ENCODE data around the gene PFN1. TPM values are rescaled to one million over a fixed set of nuclear protein-coding genes. Genes with fewer than 3 reads are reported as not detected.
A peak's percentile ranks its signal among the peaks of the same experiment; 100 is the strongest.

The PFN1 gene
- total and polyA plus RNA-seq, 2 of the 8 experiments (the other 6 are each of a cell fraction or from before 2014, with no cell fraction given) = 1,355 to 1,949 TPM

DNA sequence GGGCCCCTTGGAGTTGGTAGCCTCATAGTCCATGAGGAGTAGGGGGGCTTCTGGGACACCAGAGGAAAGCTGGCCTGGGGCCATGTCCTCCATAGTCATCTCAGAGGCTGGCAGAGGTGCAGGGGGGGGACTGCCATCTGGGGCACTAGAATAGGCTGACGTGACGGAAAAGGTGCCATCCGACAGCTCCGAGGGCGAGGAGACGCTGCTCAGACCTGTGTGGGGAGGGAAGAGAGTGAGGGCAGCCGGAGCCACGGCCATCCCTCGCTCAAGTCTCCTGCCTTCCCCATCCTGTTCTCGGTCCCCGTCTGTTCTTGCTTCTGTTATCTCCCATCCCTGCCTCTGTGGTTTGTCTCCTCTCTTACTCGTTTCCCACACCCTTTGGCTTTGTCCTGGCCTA, 24.0 kb upstream of the PFN1 start:
- Histone ChIP-seq H3K4me3 (ENCODE audit: extremely low read depth in 1 of 4, insufficient read depth in 2 of 4, low read depth in 3 of 4, low read length in 4 of 4) (no peak overlapping the region), H4K20me1 (replicated peaks in 1 of 2; ENCODE audit: control insufficient read depth in 1 of 2, insufficient read depth in 2 of 2, low read length in 2 of 2) (peaks cover 2 to 11% of the 10 kb centered on the region in 2 experiments), H2BK5ac (ENCODE audit: low read depth, low read length) (no peak overlapping the region), H3K14ac (ENCODE audit: insufficient read length) (no peak overlapping the region), H3K79me1 (ENCODE audit: low read depth, low read length) (0 out of 2 replicates have a peak, but pooled peaks cover 3% of the 10 kb centered on the region), H2BK12ac (ENCODE audit: low read depth, low read length) (no peak overlapping the region), H4K91ac (replicated peaks; ENCODE audit: insufficient read length, low read length) (no peak overlapping the region), H3K4ac (replicated peaks; ENCODE audit: insufficient read length, low read depth, low read length) (no peak overlapping the region), H2BK20ac (ENCODE audit: low read length) (no peak overlapping the region), H3K18ac (ENCODE audit: extremely low read depth, low read length) (no peak overlapping the region), H3K9me3 (ENCODE audit: insufficient read depth in 2 of 2, low read depth in 1 of 2, low read length in 1 of 2) (no peaks in the 10 kb centered on the region), H2BK15ac (ENCODE audit: low read length) (no peak overlapping the region), H4K5ac (ENCODE audit: insufficient read length, low read depth, low read length) (no peak overlapping the region), H2AK5ac (ENCODE audit: low read depth, low read length) (no peak overlapping the region), H3K79me2 (ENCODE audit: control insufficient read depth in 1 of 2, insufficient read depth in 2 of 2, low read length in 2 of 2) (peaks cover 0 to 12% of the 10 kb centered on the region in 2 experiments; a peak in 1 of 4 replicates), H3K27me3 (replicated peaks in 1 of 4; ENCODE audit: control insufficient read depth in 3 of 4, extremely low read depth in 1 of 4, insufficient read depth in 3 of 4, low read length in 3 of 4) (peaks cover 0 to 39% (median 24%) of the 10 kb centered on the region in 4 experiments; a peak in 6 of 7 replicates), H3K36me3 (ENCODE audit: control insufficient read depth in 2 of 4, insufficient read depth in 4 of 4, low read length in 3 of 4) (peaks cover 0 to 11% (median 0%) of the 10 kb centered on the region in 4 experiments; a peak in 1 of 8 replicates), H4K8ac (ENCODE audit: extremely low read depth, insufficient read depth, low read length) (no peak overlapping the region), H3K4me2 (ENCODE audit: insufficient read depth in 1 of 2, low read depth in 2 of 2, low read length in 2 of 2) (no peak overlapping the region), H3K56ac (replicated peaks; ENCODE audit: insufficient read length, low read depth, low read length) (no peak overlapping the region), H3K4me1 (replicated peaks in 1 of 4; ENCODE audit: control insufficient read depth in 3 of 4, insufficient read depth in 4 of 4, low read length in 3 of 4) (peaks cover 0 to 14% (median 6%) of the 10 kb centered on the region in 4 experiments; a peak in 5 of 7 replicates), H3K9ac (replicated peaks in 1 of 4; ENCODE audit: extremely low read depth in 1 of 4, low read depth in 3 of 4, low read length in 3 of 4) (no peak overlapping the region), H2AFZ (ENCODE audit: low read length) (no peak overlapping the region), H3K27ac (ENCODE audit: low read depth, low read length) (no peak overlapping the region), H3K23me2 (ENCODE audit: low read depth, low read length) (peaks cover 11% of the 10 kb centered on the region; the same call in 1 of the 2 replicates), H3K23ac (ENCODE audit: insufficient read length) (no peak overlapping the region), H2BK120ac (replicated peaks; ENCODE audit: low read depth, low read length) (no peak overlapping the region)
- ChIA-PET POLR2A (ENCODE audit: partially characterized antibody) (interaction anchor here (1.0 to 32.4 kb wide), 6 partner anchors 9 to 253 kb away, joined by 3 to 987 read pairs (median 7); partner anchors contain the start of genes CAMTA2, ENO3, INCA1 and KIF1C), CTCF (ENCODE audit: partially characterized antibody) (interaction anchor here (0.6 to 6.2 kb wide), 9 partner anchors 8 to 92 kb away, joined by 3 to 31 read pairs (median 4); partner anchors contain the start of gene GP1BA)
- 86% methylated on average over 11 of the region's 12 CpGs; no CpG with 5 or more reads in 1 of the 2 experiments for WGBS, 2 experiments (ENCODE audit: extremely low coverage in 1 of 2, insufficient coverage in 1 of 2, insufficient read length in 1 of 2, insufficient replicate concordance in 2 of 2, low coverage in 1 of 2, low lambda C conversion rate in 2 of 2, missing lambda C conversion rate in 1 of 2)
- FAIRE-seq = no peak
- no peak for DNase-seq (ENCODE audit: low read depth in 1 of 2, low spot score in 2 of 2)
- no peak for TF ChIP-seq SIRT6 (IDR thresholded peaks at IDR 0.05; ENCODE audit: low read length)
- no peak for TF ChIP-seq KDM5A (IDR thresholded peaks at IDR 0.05; ENCODE audit: low read length)
- TF ChIP-seq POLR2A (IDR thresholded peaks at IDR 0.05; ENCODE audit: control extremely low read depth in 1 of 2, low read depth in 2 of 2, low read length in 2 of 2) = peak in 1 of 2 experiments; percentile 38; a peak in 1 of 3 replicates

All from H1 (cell line).